Caco-2 (cell line): Measurements from ENCODE around the gene AADACL4. TPM values are rescaled to one million over a fixed set of nuclear protein-coding genes. Genes with fewer than 3 reads are reported as not detected.

Source experiments
- BruUV-seq: library from RNA; stranded (reverse); fragments of 400-500 nt; replicated peaks from 2 replicates; lab custom pipeline; 2021; lab: Mats Ljungman, UMichigan
- CTCF ChIA-PET: fragments of 300-600 bp; sonication (Branson Sonifier 250); formaldehyde crosslinking; loops from one replicate; lab custom pipeline; 2022; ENCODE audit warnings: antibody characterized with exemption; lab: Charles Lee
- POLR2A ChIA-PET: fragments of 300-600 bp; sonication (Branson Sonifier 250); formaldehyde crosslinking; loops from one replicate; lab custom pipeline; 2022; ENCODE audit warnings: antibody characterized with exemption; lab: Charles Lee
- DNase-seq, 2 experiments: peaks; one replicate each; pipeline versions ENCODE4 v3.0.0 to v3.0.0-alpha.2; 2020 to 2022
- H3K27me3 ChIP-seq: replicated peaks from 2 replicates; pipeline ENCODE4 v1.6.0; 2011; ENCODE audit warnings: low read length; ENCODE audit not compliant: control insufficient read depth, insufficient read depth
- H3K36me3 ChIP-seq: 2 replicates; pipeline ENCODE4 v1.5.1; 2011; ENCODE audit warnings: low read length; ENCODE audit not compliant: control insufficient read depth, insufficient read depth
- H3K4me1 ChIP-seq: fragments of 250-450 bp; sonication (Bioruptor Pico); 2 replicates; pipeline ENCODE4 v1.5.1; 2020; ENCODE audit warnings: mild to moderate bottlenecking
- H3K4me3 ChIP-seq: 2 replicates; pipeline ENCODE4 v1.5.1; 2011; ENCODE audit warnings: low read depth, mild to moderate bottlenecking, control low read depth, low read length
- H3K9me3 ChIP-seq: fragments of 250-450 bp; sonication (Bioruptor Pico); 2 replicates; pipeline ENCODE4 v1.5.1; 2020; ENCODE audit warnings: mild to moderate bottlenecking, moderate library complexity
- H3K27ac Mint-ChIP-seq: one replicate; pipeline ENCODE4 v1.8.0; 2022; ENCODE audit warnings: mixed read lengths; ENCODE audit not compliant: unreplicated experiment
- H3K27me3 Mint-ChIP-seq: one replicate; pipeline ENCODE4 v1.8.0; 2022; ENCODE audit warnings: mixed read lengths; ENCODE audit not compliant: insufficient read depth, unreplicated experiment
- H3K36me3 Mint-ChIP-seq: one replicate; pipeline ENCODE4 v1.8.0; 2022; ENCODE audit warnings: mild to moderate bottlenecking, mixed read lengths; ENCODE audit not compliant: insufficient read depth, unreplicated experiment
- H3K4me1 Mint-ChIP-seq: one replicate; pipeline ENCODE4 v1.8.0; 2022; ENCODE audit warnings: low read depth, mixed read lengths; ENCODE audit not compliant: unreplicated experiment
- H3K4me3 Mint-ChIP-seq: one replicate; pipeline ENCODE4 v1.8.0; 2022; ENCODE audit warnings: mild to moderate bottlenecking, moderate library complexity, mixed read lengths; ENCODE audit not compliant: unreplicated experiment
- H3K9me3 Mint-ChIP-seq: one replicate; pipeline ENCODE4 v1.8.0; 2022; ENCODE audit warnings: mixed read lengths; ENCODE audit not compliant: unreplicated experiment
- intact Hi-C: fragments of 100-400 bp; cut with micrococcal nuclease; formaldehyde crosslinking; loops from one replicate; pipeline ENCODE4 v1.10.0; 2022; ENCODE audit not compliant: unreplicated experiment
- total RNA-seq: library from RNA; stranded (reverse); gene quantifications from 2 replicates; pipeline ENCODE4 v1.2.3, GENCODE V29; 2022
- TF ChIP-seq, protein P1 (sequence below), 2 experiments: fragments of 200-600 bp in 1 of 2; IDR thresholded peaks; 1 replicate in 1 of 2; 2 replicates in 1 of 2; pipeline versions ENCODE4 v1.5.1 to v1.8.0; 2011 to 2022; ENCODE audit warnings: antibody characterized with exemption in 1 of 2, control low read depth in 1 of 2, inconsistent platforms in 1 of 2, low read depth in 1 of 2, low read length in 1 of 2, mild to moderate bottlenecking in 1 of 2, moderate library complexity in 1 of 2; ENCODE audit not compliant: insufficient read depth in 1 of 2, severe bottlenecking in 1 of 2, unreplicated experiment in 1 of 2

The AADACL4 gene
- total RNA-seq, 1 experiment from 2014 or later: not detected

GRCh38 chr1:12620931-12621330 lies 23.0 kb upstream of the AADACL4 start:
- H3K27me3 ChIP-seq: no peaks in the 10 kb centered on the region
- Mint-ChIP-seq H3K27ac (no peak overlapping the region), H3K4me1 (no peaks in the 10 kb centered on the region), H3K27me3 (no peaks in the 10 kb centered on the region), H3K9me3 (no peaks in the 10 kb centered on the region), H3K36me3 (peaks cover 30% of the 10 kb centered on the region), H3K4me3 (no peak overlapping the region)
- H3K9me3 ChIP-seq: no peaks in the 10 kb centered on the region
- BruUV-seq: no TSS peak
- no peaks in the 10 kb centered on the region for H3K36me3 ChIP-seq
- ChIA-PET POLR2A (no interaction called here), CTCF (no interaction called here)
- 0 out of 2 replicates have a peak, but pooled peaks cover 3% of the 10 kb centered on the region for H3K4me1 ChIP-seq
- no peak overlapping the region for H3K4me3 ChIP-seq
- intact Hi-C loops: no loop called here
- no peak for DNase-seq
- TF ChIP-seq, protein P1, sequence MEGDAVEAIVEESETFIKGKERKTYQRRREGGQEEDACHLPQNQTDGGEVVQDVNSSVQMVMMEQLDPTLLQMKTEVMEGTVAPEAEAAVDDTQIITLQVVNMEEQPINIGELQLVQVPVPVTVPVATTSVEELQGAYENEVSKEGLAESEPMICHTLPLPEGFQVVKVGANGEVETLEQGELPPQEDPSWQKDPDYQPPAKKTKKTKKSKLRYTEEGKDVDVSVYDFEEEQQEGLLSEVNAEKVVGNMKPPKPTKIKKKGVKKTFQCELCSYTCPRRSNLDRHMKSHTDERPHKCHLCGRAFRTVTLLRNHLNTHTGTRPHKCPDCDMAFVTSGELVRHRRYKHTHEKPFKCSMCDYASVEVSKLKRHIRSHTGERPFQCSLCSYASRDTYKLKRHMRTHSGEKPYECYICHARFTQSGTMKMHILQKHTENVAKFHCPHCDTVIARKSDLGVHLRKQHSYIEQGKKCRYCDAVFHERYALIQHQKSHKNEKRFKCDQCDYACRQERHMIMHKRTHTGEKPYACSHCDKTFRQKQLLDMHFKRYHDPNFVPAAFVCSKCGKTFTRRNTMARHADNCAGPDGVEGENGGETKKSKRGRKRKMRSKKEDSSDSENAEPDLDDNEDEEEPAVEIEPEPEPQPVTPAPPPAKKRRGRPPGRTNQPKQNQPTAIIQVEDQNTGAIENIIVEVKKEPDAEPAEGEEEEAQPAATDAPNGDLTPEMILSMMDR (IDR thresholded peaks at IDR 0.05; ENCODE audit: insufficient read depth in 1 of 2, low read depth in 1 of 2, low read length in 1 of 2, severe bottlenecking in 1 of 2, unreplicated experiment in 1 of 2): no peak

- intact Hi-C loops: no loop called here
- TF ChIP-seq, protein P1 (IDR thresholded peaks at IDR 0.05; ENCODE audit: insufficient read depth in 1 of 2, low read depth in 1 of 2, low read length in 1 of 2, severe bottlenecking in 1 of 2, unreplicated experiment in 1 of 2): no peak
- peaks cover 23% of the 10 kb centered on the region for H3K36me3 Mint-ChIP-seq
- no peak overlapping the region for H3K4me3 Mint-ChIP-seq
- H3K9me3 Mint-ChIP-seq: no peaks in the 10 kb centered on the region
- Histone ChIP-seq H3K4me3 (no peak overlapping the region), H3K4me1 (0 out of 2 replicates have a peak, but pooled peaks cover 3% of the 10 kb centered on the region), H3K27me3 (no peaks in the 10 kb centered on the region), H3K9me3 (no peaks in the 10 kb centered on the region), H3K36me3 (no peaks in the 10 kb centered on the region)
- POLR2A ChIA-PET: no interaction called here
- no peaks in the 10 kb centered on the region for H3K4me1 Mint-ChIP-seq
- CTCF ChIA-PET: no interaction called here
- no peak overlapping the region for H3K27ac Mint-ChIP-seq
- H3K27me3 Mint-ChIP-seq: no peaks in the 10 kb centered on the region
- BruUV-seq: no TSS peak
- DNase-seq: no peak
These were observed 22.2 kb upstream of the AADACL4 start for GRCh38 chr1:12621346-12622335.

GRCh38 chr1:12622506-12622905 lies 21.4 kb upstream of the AADACL4 start:
- TF ChIP-seq, protein P1 (IDR thresholded peaks at IDR 0.05; ENCODE audit: insufficient read depth in 1 of 2, low read depth in 1 of 2, low read length in 1 of 2, severe bottlenecking in 1 of 2, unreplicated experiment in 1 of 2): no peak
- BruUV-seq: no TSS peak
- intact Hi-C loops: no loop called here
- H3K4me3 Mint-ChIP-seq: no peak overlapping the region
- no peaks in the 10 kb centered on the region for H3K27me3 Mint-ChIP-seq
- no peak overlapping the region for H3K4me3 ChIP-seq
- no peak for DNase-seq
- no peak overlapping the region for H3K27ac Mint-ChIP-seq
- H3K27me3 ChIP-seq: no peaks in the 10 kb centered on the region
- CTCF ChIA-PET: no interaction called here
- peaks cover 18% of the 10 kb centered on the region for H3K36me3 Mint-ChIP-seq
- H3K4me1 Mint-ChIP-seq: no peaks in the 10 kb centered on the region
- 0 out of 2 replicates have a peak, but pooled peaks cover 3% of the 10 kb centered on the region for H3K4me1 ChIP-seq
- no peaks in the 10 kb centered on the region for H3K9me3 Mint-ChIP-seq
- POLR2A ChIA-PET: no interaction called here
- H3K36me3 ChIP-seq: no peaks in the 10 kb centered on the region
- H3K9me3 ChIP-seq: no peaks in the 10 kb centered on the region
